BE2C (cell line): Measurements from ENCODE around the gene RIPPLY3.

Experiments used
- DNase-seq: peaks from one replicate; pipeline ENCODE4 v3.0.0-alpha.2; 2020
- H3K27me3 ChIP-seq: fragments of 250-450 bp; sonication (Bioruptor Pico); 2 replicates; pipeline ENCODE4 v1.5.1; 2020; ENCODE audit warnings: mild to moderate bottlenecking
- H3K36me3 ChIP-seq: fragments of 250-450 bp; sonication (Bioruptor Pico); 2 replicates; pipeline ENCODE4 v1.5.1; 2020; ENCODE audit warnings: mild to moderate bottlenecking
- H3K4me1 ChIP-seq: fragments of 250-450 bp; sonication (Bioruptor Pico); 2 replicates; pipeline ENCODE4 v1.5.1; 2020
- H3K4me3 ChIP-seq: 2 replicates; pipeline ENCODE4 v1.5.1; 2011; ENCODE audit warnings: low read depth, low read length
- H3K9me3 ChIP-seq: fragments of 250-450 bp; sonication (Bioruptor Pico); 2 replicates; pipeline ENCODE4 v1.5.1; 2020
- TF ChIP-seq, protein P1 (sequence below): IDR thresholded peaks from 2 replicates; pipeline ENCODE4 v1.5.1; 2012; ENCODE audit warnings: mild to moderate bottlenecking, low read depth, low read length

RIPPLY3 gene

GRCh38 chr21:36980280-36981048 lies 26.0 kb upstream of the RIPPLY3 start:
- H3K27me3 ChIP-seq, result no peaks in the 10 kb centered on the region
- H3K36me3 ChIP-seq, result no peaks in the 10 kb centered on the region
- peak overlapping the region; percentile 57 for H3K4me3 ChIP-seq
- peaks cover 4% of the 10 kb centered on the region for H3K4me1 ChIP-seq
- H3K9me3 ChIP-seq, result no peaks in the 10 kb centered on the region
- DNase-seq, result peak; percentile 33
- TF ChIP-seq, protein P1, sequence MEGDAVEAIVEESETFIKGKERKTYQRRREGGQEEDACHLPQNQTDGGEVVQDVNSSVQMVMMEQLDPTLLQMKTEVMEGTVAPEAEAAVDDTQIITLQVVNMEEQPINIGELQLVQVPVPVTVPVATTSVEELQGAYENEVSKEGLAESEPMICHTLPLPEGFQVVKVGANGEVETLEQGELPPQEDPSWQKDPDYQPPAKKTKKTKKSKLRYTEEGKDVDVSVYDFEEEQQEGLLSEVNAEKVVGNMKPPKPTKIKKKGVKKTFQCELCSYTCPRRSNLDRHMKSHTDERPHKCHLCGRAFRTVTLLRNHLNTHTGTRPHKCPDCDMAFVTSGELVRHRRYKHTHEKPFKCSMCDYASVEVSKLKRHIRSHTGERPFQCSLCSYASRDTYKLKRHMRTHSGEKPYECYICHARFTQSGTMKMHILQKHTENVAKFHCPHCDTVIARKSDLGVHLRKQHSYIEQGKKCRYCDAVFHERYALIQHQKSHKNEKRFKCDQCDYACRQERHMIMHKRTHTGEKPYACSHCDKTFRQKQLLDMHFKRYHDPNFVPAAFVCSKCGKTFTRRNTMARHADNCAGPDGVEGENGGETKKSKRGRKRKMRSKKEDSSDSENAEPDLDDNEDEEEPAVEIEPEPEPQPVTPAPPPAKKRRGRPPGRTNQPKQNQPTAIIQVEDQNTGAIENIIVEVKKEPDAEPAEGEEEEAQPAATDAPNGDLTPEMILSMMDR, result no peak

DNA sequence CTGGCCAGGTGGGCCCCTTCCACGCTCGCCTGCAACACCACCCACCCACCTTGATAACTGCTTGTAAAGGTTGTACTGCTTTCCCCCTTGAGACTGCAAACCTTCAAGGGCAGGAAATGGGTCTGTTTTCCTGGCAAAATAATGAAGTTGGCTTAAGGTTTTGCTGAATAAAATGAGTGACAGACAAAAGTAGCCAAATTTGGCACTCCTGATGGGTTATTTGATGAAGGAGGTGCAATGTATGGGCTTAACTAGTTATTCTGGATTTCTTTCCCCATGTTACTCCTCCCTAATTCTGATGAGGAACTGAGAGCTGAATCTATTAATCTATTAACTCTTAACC lies 25.5 kb upstream of the RIPPLY3 start:
- no peaks in the 10 kb centered on the region for H3K9me3 ChIP-seq
- no peak for DNase-seq
- TF ChIP-seq, protein P1, result no peak
- H3K4me1 ChIP-seq, result peaks cover 4% of the 10 kb centered on the region
- H3K36me3 ChIP-seq, result no peaks in the 10 kb centered on the region
- H3K27me3 ChIP-seq, result no peaks in the 10 kb centered on the region
- peak overlapping the region; percentile 57 for H3K4me3 ChIP-seq

DNA sequence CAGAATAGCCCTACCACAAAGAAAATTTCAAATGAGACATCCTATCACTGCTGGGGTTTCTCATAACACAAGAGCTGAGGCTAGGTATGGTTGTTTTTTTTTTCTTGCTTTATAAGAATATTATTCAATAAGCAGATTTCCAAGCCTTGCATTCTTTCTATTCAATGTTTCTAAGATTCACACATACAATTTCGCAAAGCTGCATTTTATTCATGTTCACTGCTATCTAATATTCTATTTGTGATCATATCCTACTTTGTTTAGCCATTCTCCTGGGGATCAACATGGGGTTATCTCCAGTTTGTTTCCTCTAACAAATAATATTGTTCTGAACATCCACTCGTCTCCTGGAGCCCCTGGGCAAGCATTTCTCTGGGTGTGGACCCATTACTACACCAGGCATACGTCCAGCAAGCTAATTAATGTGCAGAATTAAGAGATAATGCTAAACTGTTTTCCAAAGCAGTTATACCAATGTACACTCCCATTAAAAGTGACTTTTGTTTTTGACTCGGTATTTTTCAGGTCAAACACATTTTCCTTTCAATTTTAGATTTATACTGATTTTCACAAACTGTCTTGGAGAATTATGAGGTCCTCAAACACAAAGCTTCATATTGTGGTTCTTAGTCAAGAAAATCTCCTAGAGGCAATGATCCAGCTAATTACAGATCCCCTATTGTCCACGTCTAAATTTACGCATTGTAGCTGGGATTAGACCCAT lies 24.4 kb upstream of the RIPPLY3 start:
- TF ChIP-seq, protein P1, result no peak

DNA sequence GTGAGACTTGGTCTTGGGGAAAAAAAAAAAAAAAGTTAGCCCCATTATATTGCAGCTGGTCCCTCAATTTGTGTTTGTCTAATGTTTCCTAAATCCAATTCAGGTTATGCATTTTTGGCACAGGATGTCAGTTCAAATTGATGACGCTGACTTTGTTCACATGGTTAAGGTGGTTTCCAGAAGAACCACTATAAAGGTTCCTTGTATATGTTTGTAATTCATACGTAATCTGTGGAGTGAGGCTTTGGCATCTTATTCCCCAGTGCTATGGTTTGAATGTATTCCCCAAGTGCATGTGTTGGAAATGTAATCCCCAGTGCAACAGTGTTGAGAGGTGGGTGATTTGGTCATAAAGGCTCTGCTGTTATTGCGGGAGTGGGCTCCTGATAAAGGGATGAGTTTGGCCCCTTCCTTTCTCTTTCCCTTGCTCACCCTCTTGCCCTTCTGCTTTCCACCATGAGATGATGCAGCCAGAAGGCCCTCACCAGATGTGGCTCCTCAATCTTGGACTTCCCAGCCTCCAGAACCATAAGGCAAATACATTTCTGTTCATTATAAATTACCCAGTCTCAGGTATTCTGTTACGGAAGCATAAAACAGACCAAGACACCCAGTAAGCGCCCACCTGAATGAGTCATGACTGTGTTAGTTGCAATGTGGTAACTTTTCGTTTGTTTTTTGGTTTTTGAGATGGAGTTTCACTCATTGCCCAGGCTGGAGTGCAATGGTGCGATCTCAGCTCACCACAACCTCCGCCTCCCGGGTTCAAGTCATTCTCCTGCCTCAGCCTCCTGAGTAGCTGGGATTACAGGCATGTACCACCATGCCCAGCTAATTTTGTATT lies 20.5 kb upstream of the RIPPLY3 start:
- H3K4me3 ChIP-seq, result no peak overlapping the region
- no peaks in the 10 kb centered on the region for H3K36me3 ChIP-seq
- H3K4me1 ChIP-seq, result 0 out of 2 replicates have a peak, but pooled peaks cover 2% of the 10 kb centered on the region
- no peak for DNase-seq
- H3K27me3 ChIP-seq, result no peaks in the 10 kb centered on the region
- no peaks in the 10 kb centered on the region for H3K9me3 ChIP-seq
- TF ChIP-seq, protein P1, result no peak

More for the DNA sequence above, 24.4 kb upstream of the RIPPLY3 start:
- H3K27me3 ChIP-seq, result no peaks in the 10 kb centered on the region
- no peaks in the 10 kb centered on the region for H3K9me3 ChIP-seq
- no peak for DNase-seq
- no peaks in the 10 kb centered on the region for H3K36me3 ChIP-seq
- H3K4me1 ChIP-seq, result peaks cover 3% of the 10 kb centered on the region
- H3K4me3 ChIP-seq, result no peak overlapping the region

DNA sequence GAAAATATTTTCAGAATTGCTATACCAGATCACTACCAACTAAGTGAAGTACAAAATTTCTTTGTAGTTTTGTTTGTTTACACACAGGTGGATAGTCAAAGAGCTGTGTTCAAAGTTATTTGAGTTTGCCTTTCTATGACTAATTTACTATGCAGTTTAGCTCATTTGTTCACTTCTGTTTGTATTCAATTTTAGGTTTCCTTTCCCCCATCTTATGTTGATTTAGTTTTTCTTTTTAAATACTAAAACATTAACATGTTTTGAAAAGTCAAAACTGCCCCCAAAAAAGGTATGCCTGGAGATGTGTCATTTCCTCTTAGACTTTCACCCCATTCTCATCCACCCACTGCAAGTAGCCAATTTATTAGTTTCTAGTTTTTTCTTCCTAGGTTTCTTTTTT lies 18.7 kb upstream of the RIPPLY3 start:
- TF ChIP-seq, protein P1, result no peak

More for the DNA sequence above, 18.7 kb upstream of the RIPPLY3 start:
- Histone ChIP-seq H3K27me3 (no peaks in the 10 kb centered on the region), H3K9me3 (no peaks in the 10 kb centered on the region), H3K4me1 (0 out of 2 replicates have a peak, but pooled peaks cover 2% of the 10 kb centered on the region), H3K36me3 (no peaks in the 10 kb centered on the region), H3K4me3 (no peak overlapping the region)
- no peak for DNase-seq
